HG02759 (cell line): ENCODE results near the gene PAX3.

ENCODE experiments used
- ATAC-seq: cut with Tn5 transposase; IDR thresholded peaks from one replicate; pipeline ENCODE4 v1.9.1; 2021; ENCODE audit warnings: mild to moderate bottlenecking, moderate library complexity; ENCODE audit not compliant: unreplicated experiment

The PAX3 gene

GRCh38 chr2:222299906-222300725, 1.3 kb upstream of the PAX3 start:
- no peak for ATAC-seq

DNA sequence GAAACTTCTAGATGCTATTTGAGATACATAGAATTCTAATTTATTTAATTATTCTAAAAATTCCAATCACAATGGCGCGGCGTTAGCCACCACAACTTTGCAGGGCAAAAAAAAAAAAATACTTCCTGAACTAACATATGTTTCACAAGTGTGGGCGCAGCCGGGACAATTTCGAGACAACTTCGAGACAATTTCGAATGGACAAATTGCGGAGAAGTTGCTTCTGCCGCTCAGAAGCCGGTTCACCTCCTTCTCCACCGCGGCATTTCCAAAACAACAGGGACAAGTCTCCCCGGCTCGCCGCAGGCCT, 842 bp downstream of the PAX3 start:
- no peak for ATAC-seq

GRCh38 chr2:222297600-222297935, 1.2 kb downstream of the PAX3 start:
- ATAC-seq, result no peak

GRCh38 chr2:222296911-222297599, 1.7 kb downstream of the PAX3 start:
- no peak for ATAC-seq

DNA sequence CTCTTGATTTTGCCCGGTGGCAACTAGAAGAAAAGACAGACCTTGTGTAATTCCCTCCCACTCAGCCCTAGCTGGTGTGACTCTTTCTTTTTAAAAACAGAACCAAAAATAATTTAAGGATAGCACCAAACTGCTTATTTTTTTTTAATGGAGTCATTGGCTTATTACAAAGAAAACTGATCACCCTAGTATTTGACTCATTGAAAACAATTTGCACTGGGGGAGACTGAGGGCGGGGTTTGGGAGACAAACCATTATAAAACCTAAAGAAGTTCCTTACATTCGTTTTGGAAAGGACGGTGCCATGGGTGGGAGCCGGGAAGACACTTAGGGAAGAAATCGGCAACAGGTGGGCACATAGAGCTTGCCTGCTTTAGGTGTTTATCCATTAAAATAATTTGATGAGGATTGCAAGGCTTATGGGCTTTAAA, 2.5 kb downstream of the PAX3 start:
- no peak for ATAC-seq

DNA sequence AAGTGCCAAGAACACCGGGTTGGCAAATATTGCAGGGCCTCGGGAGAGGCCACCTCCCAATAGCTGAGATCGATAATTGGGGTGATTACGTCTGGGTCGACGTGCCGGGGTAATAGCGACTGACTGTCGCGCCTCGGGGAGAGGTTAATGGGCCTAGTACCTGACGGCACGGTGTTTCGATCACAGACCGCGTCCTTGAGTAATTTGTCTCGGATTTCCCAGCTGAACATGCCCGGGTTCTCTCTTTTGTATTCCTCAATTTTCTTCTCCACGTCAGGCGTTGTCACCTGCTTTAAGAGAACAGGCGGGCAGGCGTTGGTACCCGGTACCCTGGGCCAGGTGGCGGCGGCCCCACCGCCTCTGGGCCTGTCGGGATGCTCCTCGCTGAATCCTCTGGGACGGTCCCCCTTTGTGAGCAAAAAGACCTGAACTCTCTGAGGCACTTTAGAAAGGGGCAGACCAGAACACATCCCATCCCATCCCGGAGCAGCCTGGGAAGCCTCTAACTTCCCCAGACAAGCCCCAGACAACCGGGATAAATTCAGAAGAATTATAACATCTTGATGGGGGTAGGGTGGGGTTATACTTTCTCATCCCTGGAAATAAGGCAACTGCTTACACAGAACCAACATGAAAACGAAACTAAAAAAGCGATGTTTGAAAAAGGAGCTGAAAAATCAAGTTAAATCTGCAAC, 3.3 kb downstream of the PAX3 start:
- no peak for ATAC-seq

GRCh38 chr2:222294996-222295367, 3.8 kb downstream of the PAX3 start:
- no peak for ATAC-seq

GRCh38 chr2:222293660-222294630, 4.9 kb downstream of the PAX3 start:
- ATAC-seq, result no peak

GRCh38 chr2:222292149-222293134, 6.4 kb downstream of the PAX3 start:
- no peak for ATAC-seq

DNA sequence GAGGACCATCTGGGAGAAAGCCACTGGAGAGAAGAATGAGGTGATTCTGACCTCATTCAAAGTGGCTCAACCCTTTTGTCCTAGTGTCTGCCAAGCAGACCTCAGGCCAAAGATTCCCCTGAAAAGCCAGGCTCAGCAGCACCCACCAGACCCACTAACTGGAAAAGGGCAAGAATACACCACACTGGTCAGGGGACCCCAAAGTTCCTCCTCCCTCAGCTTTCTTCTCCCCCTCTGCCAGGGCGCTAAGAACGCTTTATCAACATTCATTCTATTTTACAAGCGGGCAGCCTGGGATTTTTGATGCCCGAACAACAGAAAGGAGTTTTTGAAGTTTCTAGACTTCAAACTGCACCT, 7.3 kb downstream of the PAX3 start:
- no peak for ATAC-seq

DNA sequence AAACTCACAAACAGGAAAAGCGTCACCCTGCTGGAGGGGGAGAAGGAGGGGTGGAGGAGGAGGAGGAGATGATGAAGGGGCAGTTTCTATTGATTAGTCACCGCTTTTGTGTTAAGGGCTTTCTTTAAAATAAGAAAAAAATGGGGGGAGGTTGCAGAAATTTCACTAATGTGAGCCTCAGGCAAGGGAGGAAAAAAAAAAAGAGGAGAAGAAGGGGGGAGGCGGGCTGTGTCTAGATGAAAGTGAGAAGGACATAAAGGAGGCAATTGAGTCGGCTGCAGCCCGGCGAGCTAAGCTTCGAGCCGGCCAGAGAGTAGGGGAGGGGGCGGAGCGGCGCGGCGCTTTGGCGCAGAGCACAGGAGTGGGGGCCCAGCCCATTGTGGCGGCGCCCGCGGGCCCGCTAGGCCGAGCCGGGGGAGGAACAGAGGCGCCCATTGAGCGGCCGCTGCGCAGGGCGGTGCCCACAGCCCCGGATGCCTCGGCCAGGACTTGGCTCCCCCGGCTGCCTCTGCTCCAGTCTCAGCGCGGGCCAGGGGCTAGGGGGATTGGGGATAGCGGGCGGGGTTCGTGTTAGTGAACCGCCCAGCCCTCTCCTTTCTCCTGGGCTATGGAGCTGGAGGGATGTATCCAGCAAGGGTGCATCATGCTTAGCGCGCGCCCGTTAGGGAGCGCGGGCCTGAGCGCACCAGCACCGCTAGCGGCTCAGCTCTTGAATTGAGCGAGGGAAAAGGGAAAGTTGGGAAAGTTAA, 7.9 kb downstream of the PAX3 start:
- no peak for ATAC-seq

- ATAC-seq, result no peak
Measured at GRCh38 chr2:222290401-222290735, 8.4 kb downstream of the PAX3 start.

DNA sequence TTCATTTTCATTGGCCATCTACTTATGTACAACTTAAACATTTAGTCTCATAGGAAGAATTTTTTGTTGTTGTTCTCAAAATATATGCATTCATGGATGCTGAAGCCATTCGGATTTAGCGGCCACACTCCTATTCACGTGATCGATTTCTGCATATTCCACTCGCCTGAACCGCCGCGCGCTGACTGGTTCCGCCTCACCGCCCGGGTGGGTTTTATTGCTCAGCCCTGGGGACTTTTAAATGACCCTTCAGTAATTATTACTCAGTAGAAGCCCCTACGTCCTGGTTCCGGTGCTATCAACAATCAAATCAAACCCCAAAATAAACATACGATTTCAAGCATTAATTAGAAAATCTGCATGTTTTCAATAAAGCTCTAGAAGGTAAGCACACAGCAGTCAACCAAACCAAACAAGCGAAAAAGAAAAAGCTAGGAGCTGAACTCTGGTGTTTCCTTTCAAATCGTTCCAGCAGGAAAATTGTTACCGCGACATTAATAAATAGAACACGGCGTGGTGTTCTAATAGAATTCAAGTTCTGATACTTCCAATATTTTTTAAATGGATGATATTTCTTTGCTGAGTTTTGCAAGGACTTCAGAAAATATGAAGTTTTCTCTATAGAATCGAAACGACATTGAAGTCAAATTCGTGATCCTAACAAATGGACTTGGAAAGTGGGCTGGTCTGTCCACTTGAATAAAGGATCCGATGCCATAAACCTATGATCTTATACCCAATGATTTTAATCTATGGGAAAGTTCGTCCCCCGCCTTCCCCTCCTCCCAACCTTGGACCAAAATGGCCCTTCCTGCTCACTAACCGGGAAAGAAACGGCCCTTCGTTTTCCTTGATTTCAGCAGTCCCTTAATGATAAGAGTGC, 9.3 kb downstream of the PAX3 start:
- ATAC-seq, result no peak

DNA sequence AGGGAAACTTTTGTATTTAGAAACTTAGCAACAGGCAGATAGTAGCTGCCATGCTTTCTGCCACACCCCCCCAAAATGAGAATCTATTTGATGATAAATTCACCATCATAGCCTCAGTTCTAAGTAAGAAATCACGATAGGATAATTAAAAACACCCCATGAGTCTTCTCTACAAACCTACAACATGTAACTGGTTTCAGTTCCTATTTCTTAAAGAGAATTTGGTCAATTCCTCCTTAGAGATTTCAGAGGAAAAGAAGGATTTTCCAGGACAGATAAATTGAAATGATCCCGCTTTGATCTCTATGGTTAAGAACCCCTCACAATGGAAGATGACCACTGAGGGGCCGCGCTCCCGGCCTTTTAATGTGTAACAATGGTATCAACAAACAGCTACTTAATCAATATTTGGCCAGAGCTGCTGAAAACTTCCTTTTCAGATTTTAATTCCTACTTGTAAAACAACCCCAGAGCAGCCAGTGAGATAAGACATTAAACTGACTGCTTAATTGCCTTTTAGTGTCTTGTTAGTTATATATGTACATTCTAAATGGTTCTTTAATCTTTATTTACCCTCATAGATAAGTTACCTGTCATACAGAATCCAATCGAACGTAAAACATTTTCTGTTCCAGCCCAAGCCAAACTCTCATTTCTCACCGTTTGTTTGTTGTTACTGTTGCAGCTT, 10.1 kb downstream of the PAX3 start:
- ATAC-seq, result no peak

GRCh38 chr2:222287862-222288479, 10.8 kb downstream of the PAX3 start:
- no peak for ATAC-seq

DNA sequence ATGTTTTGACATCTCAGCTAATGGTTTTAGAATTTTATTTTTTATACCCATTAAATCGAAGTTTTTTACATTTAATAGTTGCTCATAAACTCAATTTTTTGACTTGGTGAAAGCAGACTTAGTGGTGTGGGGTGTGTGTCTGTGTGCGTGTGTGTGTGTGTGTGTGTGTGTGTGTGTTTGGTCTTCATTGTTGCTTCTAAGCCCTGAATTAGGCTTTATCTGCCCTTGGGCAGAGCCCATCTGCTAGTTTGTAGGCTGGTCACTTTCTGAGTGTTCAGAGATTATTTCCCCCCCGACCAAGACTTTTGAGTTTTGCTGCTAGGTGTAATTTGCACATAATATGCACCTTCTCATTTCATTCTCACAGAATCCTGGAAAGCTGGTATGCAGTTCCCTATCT, 14.3 kb downstream of the PAX3 start:
- ATAC-seq, result no peak

DNA sequence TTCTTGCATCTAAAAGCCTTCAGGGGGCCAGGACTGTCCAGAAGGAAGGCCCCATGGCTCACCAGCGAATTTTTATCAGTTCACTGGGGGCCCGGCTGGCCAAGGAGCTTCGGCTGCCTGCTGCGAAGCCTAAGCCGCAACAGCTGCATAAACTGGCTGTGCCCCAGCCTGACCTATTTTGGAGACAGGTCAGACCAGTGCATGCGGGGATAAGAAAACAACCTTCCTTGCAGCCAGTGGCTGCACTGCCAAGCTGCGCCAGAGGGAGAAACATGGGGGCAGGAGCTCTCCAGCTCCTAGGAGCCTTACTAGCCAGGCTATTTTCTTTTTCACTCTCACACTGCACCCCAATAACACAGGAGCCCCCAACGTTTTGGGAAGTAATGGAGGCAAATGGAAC, 15.2 kb downstream of the PAX3 start:
- ATAC-seq, result no peak
